SU-DHL-6 (cell line): Measurements from ENCODE around the gene CD96.
A peak's percentile ranks its signal among the peaks of the same experiment; 100 is the strongest.

Experiments used
- H2AFZ ChIP-seq: fragments of 200-600 bp; sonication (generic); 2 replicates; pipeline ENCODE4 v1.6.1; 2014; ENCODE audit warnings: low read depth, mild to moderate bottlenecking, moderate library complexity, mixed read lengths, antibody characterized with exemption, low read length; ENCODE audit not compliant: severe bottlenecking
- H3F3A ChIP-seq: fragments of 200-600 bp; shearing (Covaris generic); 2 replicates; pipeline ENCODE4 v1.6.0; 2016; ENCODE audit warnings: antibody characterized with exemption, mild to moderate bottlenecking; ENCODE audit not compliant: insufficient read depth
- H3K27ac ChIP-seq: fragments of 200-600 bp; sonication (generic); 2 replicates; pipeline ENCODE4 v1.5.1; 2016; ENCODE audit warnings: low read depth, mild to moderate bottlenecking, low read length, moderate library complexity, mixed read lengths
- H3K27me3 ChIP-seq: fragments of 200-600 bp; sonication (generic), shearing (Covaris generic); 2 replicates; pipeline ENCODE4 v1.6.0; 2014; ENCODE audit warnings: mild to moderate bottlenecking, low read length
- H3K36me3 ChIP-seq: fragments of 200-600 bp; sonication (generic); 2 replicates; pipeline ENCODE4 v1.6.1; 2014; ENCODE audit warnings: mild to moderate bottlenecking, low read length, mixed read lengths
- H3K4me2 ChIP-seq: fragments of 300-600, 200-600 bp; shearing (Covaris generic), sonication (generic); 2 replicates; pipeline ENCODE4 v1.6.0; 2014; ENCODE audit warnings: low read length, low read depth, mild to moderate bottlenecking; ENCODE audit not compliant: poor library complexity, severe bottlenecking
- H3K4me3 ChIP-seq: fragments of 200-600 bp; sonication (generic); 2 replicates; pipeline ENCODE4 v1.5.1; 2014; ENCODE audit warnings: antibody characterized with exemption, low read length, mild to moderate bottlenecking, mixed read lengths; ENCODE audit not compliant: insufficient read depth, poor library complexity, severe bottlenecking
- H3K79me2 ChIP-seq: fragments of 200-600 bp; sonication (generic); 2 replicates; pipeline ENCODE4 v1.6.1; 2014; ENCODE audit warnings: mild to moderate bottlenecking, low read length, moderate library complexity; ENCODE audit not compliant: insufficient read depth
- H3K9ac ChIP-seq: fragments of 200-600 bp; sonication (generic); 2 replicates; pipeline ENCODE4 v1.7.0; 2014; ENCODE audit warnings: mild to moderate bottlenecking, low read length
- H3K9me2 ChIP-seq: fragments of 200-600 bp; sonication (generic); replicated peaks from 2 replicates; pipeline ENCODE4 v1.6.1; 2014; ENCODE audit warnings: low read length; ENCODE audit not compliant: insufficient read depth
- H3K9me3 ChIP-seq: fragments of 200-600 bp; sonication (generic); 2 replicates; pipeline ENCODE4 v1.6.1; 2014; ENCODE audit warnings: low read length, mixed read lengths; ENCODE audit not compliant: insufficient read depth
- H4K20me1 ChIP-seq: fragments of 200-600 bp; sonication (generic); 2 replicates; pipeline ENCODE4 v1.6.1; 2014; ENCODE audit warnings: low read depth, mild to moderate bottlenecking, antibody characterized with exemption, low read length, moderate library complexity, mixed read lengths
- EZH2phosphoT487 ChIP-seq: fragments of 200-600 bp; sonication (generic), shearing (Covaris generic); conservative IDR thresholded peaks from 2 replicates; pipeline ENCODE4 v1.6.1; 2018; ENCODE audit warnings: mild to moderate bottlenecking, antibody characterized with exemption, low read length, moderate library complexity, mixed read lengths
- TF ChIP-seq, protein P1 (sequence below): fragments of 200-600 bp; sonication (generic); IDR thresholded peaks from one replicate; pipeline ENCODE4 v1.5.1; 2017; ENCODE audit warnings: antibody characterized with exemption, mild to moderate bottlenecking, low read length, moderate library complexity; ENCODE audit not compliant: insufficient read depth, poor library complexity, severe bottlenecking

CD96 gene

GRCh38 chr3:111690242-111690641 lies 148.2 kb downstream of the CD96 start:
- H3K9me2 ChIP-seq, result no peaks in the 10 kb centered on the region
- H3K9me3 ChIP-seq, result no peaks in the 10 kb centered on the region
- no peaks in the 10 kb centered on the region for H3K79me2 ChIP-seq
- no peak for TF ChIP-seq EZH2phosphoT487
- TF ChIP-seq, protein P1, sequence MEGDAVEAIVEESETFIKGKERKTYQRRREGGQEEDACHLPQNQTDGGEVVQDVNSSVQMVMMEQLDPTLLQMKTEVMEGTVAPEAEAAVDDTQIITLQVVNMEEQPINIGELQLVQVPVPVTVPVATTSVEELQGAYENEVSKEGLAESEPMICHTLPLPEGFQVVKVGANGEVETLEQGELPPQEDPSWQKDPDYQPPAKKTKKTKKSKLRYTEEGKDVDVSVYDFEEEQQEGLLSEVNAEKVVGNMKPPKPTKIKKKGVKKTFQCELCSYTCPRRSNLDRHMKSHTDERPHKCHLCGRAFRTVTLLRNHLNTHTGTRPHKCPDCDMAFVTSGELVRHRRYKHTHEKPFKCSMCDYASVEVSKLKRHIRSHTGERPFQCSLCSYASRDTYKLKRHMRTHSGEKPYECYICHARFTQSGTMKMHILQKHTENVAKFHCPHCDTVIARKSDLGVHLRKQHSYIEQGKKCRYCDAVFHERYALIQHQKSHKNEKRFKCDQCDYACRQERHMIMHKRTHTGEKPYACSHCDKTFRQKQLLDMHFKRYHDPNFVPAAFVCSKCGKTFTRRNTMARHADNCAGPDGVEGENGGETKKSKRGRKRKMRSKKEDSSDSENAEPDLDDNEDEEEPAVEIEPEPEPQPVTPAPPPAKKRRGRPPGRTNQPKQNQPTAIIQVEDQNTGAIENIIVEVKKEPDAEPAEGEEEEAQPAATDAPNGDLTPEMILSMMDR, result no peak
- H3K9ac ChIP-seq, result no peak overlapping the region
- no peak overlapping the region for H3K4me2 ChIP-seq
- H3K27me3 ChIP-seq, result no peaks in the 10 kb centered on the region
- no peak overlapping the region for H3K27ac ChIP-seq
- no peaks in the 10 kb centered on the region for H3F3A ChIP-seq
- no peak overlapping the region for H2AFZ ChIP-seq
- no peak overlapping the region for H3K4me3 ChIP-seq
- no peaks in the 10 kb centered on the region for H3K36me3 ChIP-seq
- H4K20me1 ChIP-seq, result no peaks in the 10 kb centered on the region

GRCh38 chr3:111691293-111691909 lies 149.4 kb downstream of the CD96 start:
- Histone ChIP-seq H3K9ac (no peak overlapping the region), H3K27me3 (no peaks in the 10 kb centered on the region), H3K36me3 (no peaks in the 10 kb centered on the region), H3F3A (no peaks in the 10 kb centered on the region), H4K20me1 (no peaks in the 10 kb centered on the region), H2AFZ (no peak overlapping the region), H3K9me2 (no peaks in the 10 kb centered on the region), H3K9me3 (no peaks in the 10 kb centered on the region), H3K79me2 (no peaks in the 10 kb centered on the region), H3K4me2 (no peak overlapping the region), H3K4me3 (no peak overlapping the region), H3K27ac (no peak overlapping the region)
- TF ChIP-seq, protein P1, result peak; percentile 27
- TF ChIP-seq EZH2phosphoT487, result no peak

GRCh38 chr3:111692593-111693552 lies 150.9 kb downstream of the CD96 start:
- Histone ChIP-seq H3K36me3 (no peaks in the 10 kb centered on the region), H3K27ac (no peak overlapping the region), H2AFZ (no peak overlapping the region), H3K27me3 (no peaks in the 10 kb centered on the region), H3K9ac (no peak overlapping the region), H4K20me1 (no peaks in the 10 kb centered on the region), H3K79me2 (no peaks in the 10 kb centered on the region), H3K9me3 (no peaks in the 10 kb centered on the region), H3K9me2 (no peaks in the 10 kb centered on the region), H3K4me3 (no peak overlapping the region), H3F3A (no peaks in the 10 kb centered on the region), H3K4me2 (no peak overlapping the region)
- TF ChIP-seq EZH2phosphoT487, result no peak
- TF ChIP-seq, protein P1, result no peak
